Mesothelial cell of epicardium (in vitro differentiated cells): ENCODE results near the gene SSR4. TPM values are rescaled to one million over a fixed set of nuclear protein-coding genes. Genes with fewer than 3 reads are reported as not detected.

Source experiments
- DNase-seq, 2 experiments: peaks; one replicate each; pipeline ENCODE4 v3.0.0; 2021; ENCODE audit warnings: low spot score in 2 of 2; ENCODE audit not compliant: unreplicated experiment in 2 of 2
- H3K27ac Mint-ChIP-seq: 2 replicates; pipeline ENCODE4 v1.8.0; 2021; ENCODE audit warnings: mixed read lengths
- H3K27me3 Mint-ChIP-seq: 2 replicates; pipeline ENCODE4 v1.8.0; 2021; ENCODE audit warnings: low read depth, mixed read lengths
- H3K36me3 Mint-ChIP-seq: 2 replicates; pipeline ENCODE4 v1.8.0; 2021; ENCODE audit warnings: mixed read lengths
- H3K4me1 Mint-ChIP-seq: 2 replicates; pipeline ENCODE4 v1.8.0; 2021; ENCODE audit warnings: mixed read lengths
- H3K4me3 Mint-ChIP-seq: 2 replicates; pipeline ENCODE4 v1.8.0; 2021; ENCODE audit warnings: mild to moderate bottlenecking, moderate library complexity, mixed read lengths
- H3K9me3 Mint-ChIP-seq: 2 replicates; pipeline ENCODE4 v1.8.0; 2021; ENCODE audit warnings: mixed read lengths
- CTCF ChIP-seq: fragments of 200-600 bp; sonication (generic); IDR thresholded peaks from one replicate; pipeline ENCODE4 v1.5.0; 2021; ENCODE audit warnings: antibody characterized with exemption; ENCODE audit not compliant: unreplicated experiment
- total RNA-seq: library from RNA; stranded (reverse); gene quantifications from 3 replicates; pipeline ENCODE4 v1.2.1, GENCODE V29; 2021

Gene SSR4
- total RNA-seq, 1 donor from 2014 or later = 213 TPM

DNA sequence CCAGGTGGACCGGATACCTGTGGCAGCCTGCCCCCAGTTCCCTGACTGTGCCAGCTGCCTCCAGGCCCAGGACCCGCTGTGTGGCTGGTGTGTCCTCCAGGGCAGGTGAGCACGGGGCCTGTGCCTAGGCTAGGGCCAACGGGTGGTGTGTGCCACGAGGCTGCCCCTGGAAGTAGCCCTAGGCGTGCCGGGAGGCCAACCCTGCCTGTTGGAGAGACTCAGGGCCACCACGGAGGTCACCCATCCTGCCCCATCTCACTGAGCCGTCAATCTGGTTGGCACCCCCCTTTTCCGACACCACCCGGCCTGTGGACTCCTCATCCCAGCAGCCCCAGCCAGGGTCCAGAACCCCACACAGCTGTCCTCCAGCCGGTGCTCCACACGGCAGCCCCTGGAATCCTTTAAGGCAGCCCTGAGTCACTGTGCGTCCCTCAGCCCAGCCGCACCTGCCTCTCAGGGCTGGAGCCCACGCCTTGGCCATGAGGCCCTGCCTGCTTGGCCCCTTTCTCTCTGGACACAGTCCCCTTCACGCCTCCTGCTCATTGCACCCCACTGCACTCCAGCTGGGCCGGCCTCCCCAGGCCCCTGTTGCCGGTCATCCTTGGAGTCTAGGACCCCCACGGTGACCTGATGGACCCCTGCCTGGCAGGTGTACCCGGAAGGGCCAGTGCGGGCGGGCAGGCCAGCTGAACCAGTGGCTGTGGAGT lies 25.2 kb upstream of the SSR4 start:
- TF ChIP-seq CTCF = no peak

GRCh38 chrX:153769865-153770600 lies 24.4 kb upstream of the SSR4 start:
- H3K9me3 Mint-ChIP-seq = no peaks in the 10 kb centered on the region
- H3K4me1 Mint-ChIP-seq = peaks cover 7% of the 10 kb centered on the region
- DNase-seq = no peak
- H3K4me3 Mint-ChIP-seq = no peak overlapping the region
- no peak overlapping the region for H3K27ac Mint-ChIP-seq
- H3K27me3 Mint-ChIP-seq = no peaks in the 10 kb centered on the region
- H3K36me3 Mint-ChIP-seq = no peaks in the 10 kb centered on the region
- TF ChIP-seq CTCF = no peak

More for the DNA sequence above, 25.2 kb upstream of the SSR4 start:
- Mint-ChIP-seq H3K27ac (no peak overlapping the region), H3K4me1 (peaks cover 7% of the 10 kb centered on the region), H3K27me3 (no peaks in the 10 kb centered on the region), H3K9me3 (no peaks in the 10 kb centered on the region), H3K4me3 (no peak overlapping the region), H3K36me3 (no peaks in the 10 kb centered on the region)
- DNase-seq = peak in 1 of 2 experiments; percentile 18

DNA sequence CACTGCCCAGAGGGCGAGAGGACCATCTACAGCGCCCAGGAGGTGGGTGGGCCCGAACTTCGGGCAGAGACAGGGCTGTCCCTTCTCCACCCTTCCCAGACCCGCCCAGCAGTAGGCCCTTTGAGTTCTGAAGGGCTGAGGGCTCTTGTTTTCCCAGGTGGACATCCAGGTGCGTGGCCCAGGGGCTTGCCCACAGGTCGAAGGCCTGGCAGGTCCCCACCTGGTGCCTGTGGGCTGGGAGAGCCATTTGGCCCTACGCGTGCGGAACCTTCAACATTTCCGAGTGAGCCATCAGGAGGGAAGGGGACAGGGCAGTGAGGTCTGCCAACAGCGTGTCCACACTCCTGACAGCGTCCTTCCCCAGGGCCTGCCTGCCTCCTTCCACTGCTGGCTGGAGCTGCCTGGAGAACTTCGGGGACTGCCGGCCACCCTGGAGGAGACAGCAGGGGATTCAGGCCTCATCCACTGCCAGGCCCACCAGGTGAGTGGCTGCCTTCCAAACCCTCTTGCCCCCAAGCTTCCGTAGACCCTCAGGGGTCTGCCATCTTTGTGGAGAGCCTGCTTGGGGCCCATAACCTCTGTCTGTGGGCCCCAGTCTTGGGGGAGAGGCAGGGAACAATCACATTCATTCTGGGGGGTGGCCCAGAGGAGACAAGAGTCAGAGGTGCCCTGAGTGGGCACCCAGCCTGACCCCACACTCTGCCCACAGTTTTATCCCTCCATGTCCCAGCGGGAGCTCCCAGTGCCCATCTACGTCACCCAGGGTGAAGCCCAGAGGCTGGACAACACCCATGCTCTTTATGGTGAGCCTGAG lies 23.7 kb upstream of the SSR4 start:
- no peaks in the 10 kb centered on the region for H3K9me3 Mint-ChIP-seq
- H3K36me3 Mint-ChIP-seq = no peaks in the 10 kb centered on the region
- peaks cover 7% of the 10 kb centered on the region for H3K4me1 Mint-ChIP-seq
- no peak overlapping the region for H3K4me3 Mint-ChIP-seq
- no peak overlapping the region for H3K27ac Mint-ChIP-seq
- TF ChIP-seq CTCF = no peak
- DNase-seq = no peak
- H3K27me3 Mint-ChIP-seq = no peaks in the 10 kb centered on the region

GRCh38 chrX:153771415-153772315 lies 22.8 kb upstream of the SSR4 start:
- DNase-seq = peak in 1 of 2 experiments; percentile 12
- H3K9me3 Mint-ChIP-seq = no peaks in the 10 kb centered on the region
- no peak overlapping the region for H3K4me3 Mint-ChIP-seq
- no peak overlapping the region for H3K27ac Mint-ChIP-seq
- H3K36me3 Mint-ChIP-seq = no peaks in the 10 kb centered on the region
- TF ChIP-seq CTCF = no peak
- no peaks in the 10 kb centered on the region for H3K27me3 Mint-ChIP-seq
- H3K4me1 Mint-ChIP-seq = no peaks in the 10 kb centered on the region
